Astrocyte (in vitro differentiated cells and primary cell): ENCODE measurements around the gene CDC42EP1. TPM values are rescaled to one million over a fixed set of nuclear protein-coding genes. Genes with fewer than 3 reads are reported as not detected.

Source experiments
- DNase-seq: peaks from one replicate; pipeline ENCODE4 v3.0.0-alpha.2; 2010; ENCODE audit warnings: low read depth
- FAIRE-seq: peaks from 2 replicates; lab custom pipeline; 2011; peaks lifted over from hg19 to GRCh38; lab: Jason Lieb, UNC
- H2AFZ ChIP-seq: 2 replicates; pipeline ENCODE4 v1.6.0; 2012; ENCODE audit warnings: low read depth, low read length, inconsistent platforms
- H3K27ac ChIP-seq: 2 replicates; pipeline ENCODE4 v1.5.1; 2011; ENCODE audit warnings: low read depth, low read length, inconsistent platforms
- H3K27me3 ChIP-seq: 2 replicates; pipeline ENCODE4 v1.6.0; 2011; ENCODE audit warnings: low read length, inconsistent platforms; ENCODE audit not compliant: insufficient read depth
- H3K36me3 ChIP-seq: 2 replicates; pipeline ENCODE4 v1.5.1; 2011; ENCODE audit warnings: low read length, inconsistent platforms; ENCODE audit not compliant: insufficient read depth
- H3K4me1 ChIP-seq: 2 replicates; pipeline ENCODE4 v1.5.1; 2011; ENCODE audit warnings: low read length, inconsistent platforms; ENCODE audit not compliant: insufficient read depth
- H3K4me2 ChIP-seq: 2 replicates; pipeline ENCODE4 v1.6.0; 2012; ENCODE audit warnings: low read length, inconsistent platforms
- H3K4me3 ChIP-seq: 2 replicates; pipeline ENCODE4 v1.5.1; 2011; ENCODE audit warnings: low read depth, mild to moderate bottlenecking, low read length, inconsistent platforms; ENCODE audit not compliant: insufficient read depth
- H3K79me2 ChIP-seq: 2 replicates; pipeline ENCODE4 v1.6.0; 2012; ENCODE audit warnings: mild to moderate bottlenecking, low read length, inconsistent platforms; ENCODE audit not compliant: insufficient read depth
- H3K9ac ChIP-seq: 2 replicates; pipeline ENCODE4 v1.6.0; 2012; ENCODE audit warnings: mild to moderate bottlenecking, low read length, inconsistent platforms
- H3K9me3 ChIP-seq: 2 replicates; pipeline ENCODE4 v1.5.1; 2012; ENCODE audit warnings: low read depth, mild to moderate bottlenecking, low read length, inconsistent platforms; ENCODE audit not compliant: insufficient read depth
- H4K20me1 ChIP-seq: 2 replicates; pipeline ENCODE4 v1.6.0; 2012; ENCODE audit warnings: low read length, inconsistent platforms; ENCODE audit not compliant: insufficient read depth
- H3K27ac Mint-ChIP-seq: one replicate; pipeline ENCODE4 v1.8.0; 2021; ENCODE audit warnings: mild to moderate bottlenecking, mixed read lengths; ENCODE audit not compliant: unreplicated experiment
- H3K27me3 Mint-ChIP-seq: one replicate; pipeline ENCODE4 v1.8.0; 2021; ENCODE audit warnings: low read depth, mixed read lengths; ENCODE audit not compliant: unreplicated experiment
- H3K36me3 Mint-ChIP-seq: one replicate; pipeline ENCODE4 v1.8.0; 2021; ENCODE audit warnings: low read depth, mixed read lengths; ENCODE audit not compliant: unreplicated experiment
- H3K4me1 Mint-ChIP-seq: one replicate; pipeline ENCODE4 v1.8.0; 2021; ENCODE audit warnings: low read depth, mixed read lengths; ENCODE audit not compliant: unreplicated experiment
- H3K4me3 Mint-ChIP-seq: one replicate; pipeline ENCODE4 v1.8.0; 2021; ENCODE audit warnings: mild to moderate bottlenecking, moderate library complexity, mixed read lengths; ENCODE audit not compliant: unreplicated experiment
- H3K9me3 Mint-ChIP-seq: one replicate; pipeline ENCODE4 v1.8.0; 2021; ENCODE audit warnings: mild to moderate bottlenecking, mixed read lengths; ENCODE audit not compliant: unreplicated experiment
- EZH2 ChIP-seq: IDR thresholded peaks from 2 replicates; pipeline ENCODE4 v1.6.1; 2012; ENCODE audit warnings: mild to moderate bottlenecking, low read length, inconsistent platforms; ENCODE audit not compliant: insufficient read depth
- total RNA-seq: library from RNA; stranded (reverse); gene quantifications from 2 replicates; pipeline ENCODE4 v1.2.1, GENCODE V29; 2021
- TF ChIP-seq, protein P1 (sequence below): IDR thresholded peaks from 2 replicates; pipeline ENCODE4 v1.5.1; 2011; ENCODE audit warnings: low read depth, mild to moderate bottlenecking, inconsistent platforms, low read length, moderate library complexity; ENCODE audit not compliant: insufficient read depth

CDC42EP1 gene
- total RNA-seq, 1 donor from 2014 or later, result 106 TPM

DNA sequence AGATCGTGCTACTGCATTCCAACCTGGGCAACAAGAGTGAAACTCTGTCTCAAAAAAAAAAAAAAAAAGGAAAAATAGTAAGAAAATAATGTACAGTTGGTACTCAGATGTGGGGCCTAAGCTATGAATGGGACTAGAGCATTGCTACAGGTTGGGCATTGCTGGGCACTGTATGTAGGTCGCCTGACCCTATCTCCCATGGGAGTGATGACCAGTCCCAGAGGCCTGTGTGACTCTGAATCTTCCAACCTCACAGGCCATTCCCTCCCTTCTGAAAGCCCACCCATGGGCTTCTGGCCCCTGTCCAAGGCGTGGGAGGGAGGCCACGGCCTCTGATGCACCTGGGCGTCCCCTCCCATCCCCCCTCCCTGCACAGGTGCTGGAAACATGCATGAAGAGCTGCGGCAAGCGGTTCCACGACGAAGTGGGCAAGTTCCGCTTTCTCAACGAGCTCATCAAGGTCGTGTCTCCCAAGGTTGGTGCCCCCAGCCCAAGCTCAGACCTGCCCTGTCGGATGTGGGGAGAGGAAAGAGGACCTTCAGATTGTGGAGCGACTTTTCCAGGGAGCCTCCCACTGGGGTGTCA is 57.9 kb downstream of the CDC42EP1 start:
- Histone ChIP-seq H3K9me3 (no peaks in the 10 kb centered on the region), H3K4me2 (no peak overlapping the region), H2AFZ (no peak overlapping the region), H3K36me3 (peaks cover 9% of the 10 kb centered on the region), H3K4me1 (peaks cover 1% of the 10 kb centered on the region), H3K27ac (no peak overlapping the region), H3K4me3 (no peak overlapping the region), H3K27me3 (no peaks in the 10 kb centered on the region), H3K9ac (no peak overlapping the region), H4K20me1 (no peaks in the 10 kb centered on the region), H3K79me2 (peaks cover under 1% of the 10 kb centered on the region)
- peaks cover 2% of the 10 kb centered on the region for H3K4me1 Mint-ChIP-seq
- H3K27ac Mint-ChIP-seq, result no peak overlapping the region
- peaks cover 9% of the 10 kb centered on the region for H3K36me3 Mint-ChIP-seq
- no peak for DNase-seq
- no peaks in the 10 kb centered on the region for H3K9me3 Mint-ChIP-seq
- no peak for FAIRE-seq
- no peak for TF ChIP-seq EZH2
- TF ChIP-seq, protein P1, sequence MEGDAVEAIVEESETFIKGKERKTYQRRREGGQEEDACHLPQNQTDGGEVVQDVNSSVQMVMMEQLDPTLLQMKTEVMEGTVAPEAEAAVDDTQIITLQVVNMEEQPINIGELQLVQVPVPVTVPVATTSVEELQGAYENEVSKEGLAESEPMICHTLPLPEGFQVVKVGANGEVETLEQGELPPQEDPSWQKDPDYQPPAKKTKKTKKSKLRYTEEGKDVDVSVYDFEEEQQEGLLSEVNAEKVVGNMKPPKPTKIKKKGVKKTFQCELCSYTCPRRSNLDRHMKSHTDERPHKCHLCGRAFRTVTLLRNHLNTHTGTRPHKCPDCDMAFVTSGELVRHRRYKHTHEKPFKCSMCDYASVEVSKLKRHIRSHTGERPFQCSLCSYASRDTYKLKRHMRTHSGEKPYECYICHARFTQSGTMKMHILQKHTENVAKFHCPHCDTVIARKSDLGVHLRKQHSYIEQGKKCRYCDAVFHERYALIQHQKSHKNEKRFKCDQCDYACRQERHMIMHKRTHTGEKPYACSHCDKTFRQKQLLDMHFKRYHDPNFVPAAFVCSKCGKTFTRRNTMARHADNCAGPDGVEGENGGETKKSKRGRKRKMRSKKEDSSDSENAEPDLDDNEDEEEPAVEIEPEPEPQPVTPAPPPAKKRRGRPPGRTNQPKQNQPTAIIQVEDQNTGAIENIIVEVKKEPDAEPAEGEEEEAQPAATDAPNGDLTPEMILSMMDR, result no peak
- no peaks in the 10 kb centered on the region for H3K27me3 Mint-ChIP-seq
- no peak overlapping the region for H3K4me3 Mint-ChIP-seq

- H4K20me1 ChIP-seq, result peaks cover under 1% of the 10 kb centered on the region
- Mint-ChIP-seq H3K27ac (no peak overlapping the region), H3K4me1 (peaks cover 2% of the 10 kb centered on the region), H3K9me3 (no peaks in the 10 kb centered on the region), H3K27me3 (no peaks in the 10 kb centered on the region), H3K4me3 (no peak overlapping the region), H3K36me3 (peaks cover 9% of the 10 kb centered on the region)
- H3K9ac ChIP-seq, result no peak overlapping the region
- H3K9me3 ChIP-seq, result no peaks in the 10 kb centered on the region
- no peaks in the 10 kb centered on the region for H3K4me1 ChIP-seq
- no peak overlapping the region for H2AFZ ChIP-seq
- no peak overlapping the region for H3K27ac ChIP-seq
- no peak overlapping the region for H3K4me2 ChIP-seq
- H3K36me3 ChIP-seq, result peaks cover 9% of the 10 kb centered on the region
- FAIRE-seq (no peak), DNase-seq (no peak)
- no peak overlapping the region for H3K4me3 ChIP-seq
- H3K79me2 ChIP-seq, result no peaks in the 10 kb centered on the region
- TF ChIP-seq, protein P1, result no peak
- no peak for TF ChIP-seq EZH2
- H3K27me3 ChIP-seq, result no peaks in the 10 kb centered on the region
Measured at GRCh38 chr22:37618674-37619073, 58.4 kb downstream of the CDC42EP1 start.

Other genes starting within 250 kb of the CDC42EP1 start
- 2.8 and 3.0 TPM in 2 replicates for gene ELFN2, start 133.0 kb upstream of the CDC42EP1 start, total RNA-seq
- gene MFNG, start 74.1 kb upstream of the CDC42EP1 start, total RNA-seq, result 0.87 and 1.4 TPM in 2 replicates
- 19.7 and 22.6 TPM in 2 replicates for gene CARD10, start 41.1 kb upstream of the CDC42EP1 start, total RNA-seq
- not detected in 2 replicates for gene LGALS2, start 19.6 kb downstream of the CDC42EP1 start, total RNA-seq
- gene GGA1, start 48.4 kb downstream of the CDC42EP1 start, total RNA-seq, result 39.9 and 43.1 TPM in 2 replicates
- gene SH3BP1, start 79.2 kb downstream of the CDC42EP1 start, total RNA-seq, result 26.5 and 31.6 TPM in 2 replicates
- gene PDXP, start 98.2 kb downstream of the CDC42EP1 start, total RNA-seq, result 18.9 and 22.4 TPM in 2 replicates
- 240 and 260 TPM in 2 replicates for gene LGALS1, start 115.2 kb downstream of the CDC42EP1 start, total RNA-seq
- gene NOL12, start 125.9 kb downstream of the CDC42EP1 start, total RNA-seq, result 17.9 and 18.1 TPM in 2 replicates
- gene TRIOBP, start 136.6 kb downstream of the CDC42EP1 start, total RNA-seq, result 40.6 and 41.5 TPM in 2 replicates
- 12.8 and 14.3 TPM in 2 replicates for gene GCAT, start 247.5 kb downstream of the CDC42EP1 start, total RNA-seq